ENCODE results near the gene MMP24.

Gene MMP24

DNA sequence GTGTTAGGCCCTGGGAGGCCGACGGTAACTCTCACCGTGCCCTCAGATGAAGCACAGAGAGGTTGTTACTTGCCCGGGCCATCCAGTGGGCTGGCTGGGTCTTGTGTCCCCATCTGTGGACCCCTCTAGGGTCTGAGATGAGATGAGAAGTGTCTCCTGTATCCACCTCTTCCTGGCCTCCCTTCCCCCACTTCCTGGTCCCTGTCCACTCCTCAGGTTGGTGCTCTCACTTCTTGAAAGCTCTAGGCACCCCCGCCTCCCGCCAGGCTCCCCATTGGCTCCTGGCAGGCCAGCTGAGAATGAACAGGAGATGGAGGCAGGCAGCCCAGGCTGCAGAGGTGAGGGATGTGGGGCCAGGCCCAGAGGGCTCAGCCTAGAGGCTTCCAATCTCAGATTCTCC lies 49.9 kb downstream of the MMP24 start:
- in situ Hi-C loops (cut with MboI; ENCODE audit: low sequenced_read_pairs), result no loop called here

DNA sequence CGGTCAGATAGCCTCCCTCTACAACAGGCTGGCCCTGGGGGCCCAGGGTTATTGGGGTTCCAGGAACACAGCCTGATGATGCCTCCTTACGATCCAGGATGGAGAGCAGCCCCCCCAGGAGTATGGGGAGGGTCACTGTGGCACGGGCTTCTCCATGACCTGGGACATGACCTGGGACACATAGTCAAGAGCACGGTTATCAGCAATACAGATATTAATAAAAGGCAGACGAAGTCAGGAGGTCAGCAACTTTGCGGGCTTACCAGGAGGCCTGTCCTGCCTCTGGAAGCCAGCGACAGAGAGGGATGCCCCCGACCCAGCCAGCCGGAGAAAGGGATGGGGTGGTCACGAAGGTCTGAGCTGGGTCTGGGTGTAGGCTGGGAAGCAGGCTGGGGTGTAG lies 50.6 kb downstream of the MMP24 start:
- in situ Hi-C loops (cut with MboI; ENCODE audit: low sequenced_read_pairs), result no loop called here

DNA sequence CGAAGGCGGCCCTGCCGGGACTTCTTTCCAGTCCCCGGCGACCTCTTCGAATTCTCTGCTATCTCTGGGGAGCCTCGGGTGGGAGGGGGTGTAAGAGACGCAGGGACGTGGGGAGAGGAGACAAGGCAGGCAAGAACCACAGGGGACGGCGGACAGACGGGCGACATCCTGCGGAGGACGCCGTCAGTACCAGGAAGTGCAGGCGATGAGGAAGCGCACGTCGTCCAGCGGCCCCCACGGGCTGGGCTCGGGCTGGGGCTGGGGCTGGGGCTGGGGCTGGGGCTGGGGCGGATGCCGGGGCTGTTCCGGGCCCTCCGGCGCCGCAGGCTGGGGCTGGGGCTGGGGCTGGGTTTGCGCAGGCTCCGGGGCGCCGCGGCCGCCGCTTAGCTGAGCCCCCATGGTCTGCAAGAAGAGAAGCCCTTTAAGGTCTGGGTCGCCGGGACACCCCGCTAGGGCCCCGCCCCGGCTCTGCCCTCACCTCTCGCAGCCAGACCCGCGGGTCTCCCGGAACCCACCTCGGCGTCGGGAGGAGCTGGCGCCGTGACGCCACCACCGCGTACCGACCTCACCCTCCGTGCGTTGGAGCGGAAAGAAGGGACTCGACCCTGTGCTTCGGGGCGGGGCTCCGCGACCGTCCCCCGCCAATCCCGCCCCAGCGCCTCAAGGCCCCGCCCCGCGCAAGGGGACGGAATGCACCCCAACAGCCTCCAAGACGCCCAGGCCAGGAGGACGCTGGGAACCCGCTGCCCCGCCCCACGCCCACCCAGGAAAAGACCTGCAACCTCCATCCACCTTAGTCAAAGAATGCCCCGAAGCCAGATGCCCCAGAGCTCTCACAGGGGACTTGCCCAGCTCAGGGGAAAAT lies 51.3 kb downstream of the MMP24 start, which contains the start of gene MMP24OS:
Gene MMP24OS (minus strand): TSS at position 592 of the 865 bp plus-strand sequence. CDS start 193 bp downstream, at position 399.
- in situ Hi-C loops (cut with MboI; ENCODE audit: low sequenced_read_pairs), result no loop called here

DNA sequence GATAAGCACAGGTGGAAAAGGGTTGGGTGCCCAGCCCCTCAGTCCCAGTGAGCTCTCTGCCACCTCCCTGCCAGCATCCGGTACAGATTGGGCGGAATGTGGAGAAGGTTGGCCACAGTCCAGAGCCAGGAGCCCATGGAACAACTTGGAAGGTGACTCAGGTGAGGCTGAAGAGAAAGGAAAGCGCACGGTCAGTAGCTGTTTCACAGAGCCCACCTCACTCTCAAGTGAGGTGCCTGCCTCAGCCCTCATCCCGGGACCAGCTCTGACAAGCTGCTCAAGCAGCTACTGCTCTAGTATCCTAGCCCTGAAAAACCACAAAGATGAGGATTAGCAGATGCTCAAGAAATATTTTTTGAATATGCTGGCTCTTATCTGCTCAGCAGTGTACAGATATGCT lies 52.5 kb downstream of the MMP24 start:
- in situ Hi-C loops (cut with MboI; ENCODE audit: low sequenced_read_pairs), result no loop called here

DNA sequence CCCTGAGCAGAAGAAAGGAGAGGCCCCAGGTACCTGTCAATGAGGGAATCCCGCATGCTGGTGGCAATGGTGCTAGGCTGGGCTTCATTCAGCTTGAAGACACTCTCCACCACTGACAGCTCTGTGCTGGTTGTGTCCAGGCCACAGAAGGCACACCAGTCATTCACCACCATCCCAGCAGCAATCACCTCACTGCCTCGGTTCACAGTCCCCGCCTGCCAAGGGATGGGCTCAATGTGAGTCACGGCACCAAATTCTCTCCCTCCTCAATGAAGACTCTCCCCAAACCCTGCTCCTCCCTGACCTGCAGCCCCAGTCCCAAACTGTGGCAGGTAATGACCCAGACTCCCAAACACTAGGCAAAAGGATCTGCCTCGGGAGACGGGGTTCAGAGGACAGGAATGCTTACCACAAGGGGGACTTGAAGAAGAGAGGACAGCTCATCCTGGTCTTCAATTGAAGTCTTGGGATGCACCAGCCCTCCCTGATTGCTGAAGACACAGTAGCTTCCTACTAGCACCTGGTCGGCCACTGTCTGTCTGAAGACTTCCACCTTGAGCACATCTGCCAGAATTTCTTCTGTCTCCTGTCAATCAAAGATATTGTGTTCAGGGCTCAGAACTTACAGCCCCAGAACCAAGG lies 53.2 kb downstream of the MMP24 start:
- in situ Hi-C loops (cut with MboI; ENCODE audit: low sequenced_read_pairs), result no loop called here

DNA sequence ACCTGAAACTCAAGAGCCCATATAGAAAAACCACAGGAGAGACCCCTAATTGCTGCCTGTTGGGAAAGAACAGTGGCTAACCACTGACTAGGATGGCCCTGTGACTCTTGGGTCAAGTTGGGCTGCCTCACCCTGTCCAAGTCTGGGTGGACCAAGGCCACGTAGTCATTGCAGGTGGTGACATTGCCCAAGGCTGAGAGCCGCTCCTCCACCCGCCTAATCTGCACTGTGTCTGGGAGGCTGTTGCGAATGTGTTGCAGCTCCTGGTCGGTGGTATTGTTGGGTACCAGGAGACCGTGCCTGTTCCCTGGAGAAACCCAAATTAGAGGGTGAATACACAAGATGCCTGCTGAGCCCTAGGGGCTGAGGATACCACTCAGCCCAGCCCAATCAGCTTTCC lies 54.0 kb downstream of the MMP24 start:
- in situ Hi-C loops (cut with MboI; ENCODE audit: low sequenced_read_pairs), result no loop called here

DNA sequence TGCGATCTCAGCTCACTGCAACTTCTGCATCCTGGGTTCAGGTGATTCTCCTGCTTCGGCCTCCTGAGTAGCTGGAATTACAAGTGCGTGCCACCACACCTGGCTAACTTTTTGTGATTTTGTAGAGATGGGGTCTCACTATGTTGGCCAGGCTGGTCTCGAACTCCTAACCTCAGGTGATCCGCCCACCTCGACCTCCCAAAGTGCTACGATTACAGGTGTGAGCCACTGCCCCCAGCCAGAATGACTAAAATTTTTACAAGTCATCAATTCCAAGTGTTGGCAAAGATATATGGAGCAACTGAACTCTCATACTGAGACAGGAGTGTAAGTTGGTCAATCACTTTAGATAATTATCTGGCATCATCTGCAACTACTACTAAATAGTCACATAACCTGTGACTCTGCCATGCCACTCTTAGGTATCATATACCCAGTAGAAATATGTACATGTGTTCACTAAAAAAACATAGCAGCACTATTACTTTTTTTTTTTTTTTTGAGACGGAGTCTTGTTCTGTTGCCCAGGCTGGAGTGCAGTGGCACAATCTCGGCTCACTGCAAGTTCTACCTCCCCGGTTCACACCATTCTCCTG lies 55.1 kb downstream of the MMP24 start:
- in situ Hi-C loops (cut with MboI; ENCODE audit: low sequenced_read_pairs), result no loop called here

DNA sequence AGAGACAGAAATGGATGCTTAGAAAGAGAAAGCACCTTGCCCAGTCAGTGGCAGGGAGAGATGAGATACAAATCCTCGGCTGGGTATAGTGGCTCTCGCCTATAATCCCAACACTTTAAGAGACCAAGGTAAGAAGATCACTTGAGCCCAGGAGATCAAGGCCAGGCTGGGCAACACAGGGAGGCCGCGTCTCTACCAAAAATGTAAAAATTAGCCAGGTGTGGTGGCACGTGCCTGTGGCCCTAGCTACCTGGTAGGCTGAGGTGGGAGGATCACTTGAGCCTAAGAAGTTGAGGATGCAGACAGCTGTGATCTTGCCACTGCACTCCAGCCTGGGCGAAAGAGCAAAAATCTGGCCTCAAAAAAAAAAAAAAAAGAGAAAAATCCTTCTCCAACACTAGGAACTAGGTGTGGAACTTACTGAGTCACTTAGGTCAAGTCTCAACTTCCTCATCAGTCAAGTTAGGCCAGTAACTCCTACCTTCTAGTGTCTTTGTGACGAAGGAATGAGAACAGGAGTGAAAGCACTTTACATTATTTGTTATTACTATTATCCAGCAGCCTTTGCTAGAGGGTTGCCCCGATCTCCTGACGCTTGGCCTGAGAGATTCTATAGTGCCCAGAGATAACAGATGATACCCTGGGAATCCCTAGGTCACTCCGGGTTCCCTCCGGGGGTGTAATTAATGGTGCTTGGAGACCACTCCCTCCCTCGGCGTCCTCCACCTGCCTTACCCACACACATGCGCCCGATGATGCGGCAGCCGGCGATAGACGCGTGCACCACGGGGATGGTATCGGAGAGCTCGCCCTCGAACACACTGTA lies 57.2 kb downstream of the MMP24 start:
- in situ Hi-C loops (cut with MboI; ENCODE audit: low sequenced_read_pairs), result no loop called here

DNA sequence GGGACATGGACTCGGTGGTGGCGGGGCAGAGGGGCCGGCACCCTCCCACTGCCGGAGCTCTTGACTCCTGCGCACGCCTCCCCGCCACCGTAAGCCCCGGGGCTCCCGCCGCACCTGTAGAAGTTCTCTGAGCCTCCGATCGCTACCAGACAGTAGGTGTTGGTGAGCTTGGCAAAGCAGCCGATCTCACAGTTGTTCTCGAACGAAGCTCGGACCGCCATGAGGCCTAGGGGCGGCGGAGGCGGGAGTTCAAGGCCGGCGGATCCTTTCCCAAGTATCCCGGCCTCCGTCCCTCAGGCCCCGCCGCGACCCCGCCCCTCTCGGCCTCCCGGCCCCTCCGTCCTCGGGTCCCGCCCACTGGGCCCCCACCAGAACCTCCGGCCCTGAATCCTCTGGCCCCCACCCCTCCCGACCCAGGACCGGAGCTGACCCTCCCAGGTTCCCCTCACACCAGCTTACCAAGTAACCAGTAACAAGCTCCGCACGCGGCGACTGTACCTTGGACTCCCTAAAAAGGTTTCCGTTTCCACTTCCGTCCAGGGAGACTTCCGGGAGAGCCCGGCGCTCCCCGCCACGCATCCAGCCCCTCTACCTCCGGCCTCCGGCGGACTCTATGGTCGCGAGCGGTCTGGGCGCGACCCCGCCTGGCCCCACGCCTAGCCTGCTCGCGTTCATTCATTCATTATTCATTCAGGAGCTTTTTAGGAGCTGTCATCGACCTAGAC lies 57.9 kb downstream of the MMP24 start, which contains the start of gene EIF6:
Gene EIF6 (minus strand): TSS at position 506 of the 725 bp plus-strand sequence. CDS start 285 bp downstream, at position 221.
- in situ Hi-C loops (cut with MboI; ENCODE audit: low sequenced_read_pairs), result no loop called here

DNA sequence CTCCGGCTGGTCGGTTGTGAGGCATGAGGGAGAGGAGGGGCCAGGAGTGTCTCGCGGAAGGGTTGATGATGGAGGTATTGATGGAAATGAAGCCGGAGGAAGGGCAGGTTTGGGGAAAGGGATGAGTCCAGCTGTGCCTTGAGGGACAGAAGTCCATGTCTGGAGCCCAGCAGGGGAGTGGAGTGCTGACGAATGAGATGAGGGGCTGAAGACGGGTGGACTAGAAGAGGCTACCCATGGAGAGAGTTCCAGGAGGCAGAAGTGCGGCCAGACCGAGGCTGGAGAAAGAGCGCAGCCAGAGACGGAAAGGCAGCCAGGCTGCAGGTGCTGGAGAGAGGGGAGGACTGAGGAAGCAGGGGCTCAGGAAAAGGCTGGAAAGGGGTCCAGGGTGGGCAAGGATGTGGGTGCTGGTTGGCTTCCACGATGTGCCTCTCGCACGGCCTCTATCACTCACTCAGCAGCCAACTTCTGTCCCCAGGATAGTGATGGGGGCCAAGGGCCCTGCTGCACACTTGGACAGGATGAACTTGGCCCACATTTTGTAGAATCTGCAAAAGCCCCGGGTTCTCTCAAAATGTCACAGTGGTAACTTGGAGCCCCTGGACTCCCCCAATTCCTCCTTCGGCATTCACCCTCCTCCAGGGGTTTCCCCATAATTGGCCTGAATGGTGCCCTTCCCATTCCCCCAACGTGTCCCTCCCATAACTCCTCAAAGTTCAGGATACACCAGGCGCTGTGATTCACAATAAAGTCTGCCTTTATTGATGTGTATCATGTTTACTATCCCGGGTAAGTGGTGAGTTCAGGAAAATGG lies 58.7 kb downstream of the MMP24 start:
- in situ Hi-C loops (cut with MboI; ENCODE audit: low sequenced_read_pairs), result no loop called here

DNA sequence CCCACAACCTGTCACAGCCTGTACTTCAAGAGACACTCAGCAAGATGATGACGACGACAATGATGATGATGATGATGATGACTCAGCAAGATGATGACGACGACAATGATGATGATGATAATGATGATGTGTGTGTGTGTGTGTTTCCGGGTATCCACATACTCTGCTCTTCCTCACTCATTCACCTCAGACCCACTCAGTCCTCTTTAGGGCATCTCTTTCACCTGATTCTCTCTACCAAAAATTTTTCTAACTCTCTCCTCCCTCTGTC lies 59.3 kb downstream of the MMP24 start:
- in situ Hi-C loops (cut with MboI; ENCODE audit: low sequenced_read_pairs), result no loop called here

DNA sequence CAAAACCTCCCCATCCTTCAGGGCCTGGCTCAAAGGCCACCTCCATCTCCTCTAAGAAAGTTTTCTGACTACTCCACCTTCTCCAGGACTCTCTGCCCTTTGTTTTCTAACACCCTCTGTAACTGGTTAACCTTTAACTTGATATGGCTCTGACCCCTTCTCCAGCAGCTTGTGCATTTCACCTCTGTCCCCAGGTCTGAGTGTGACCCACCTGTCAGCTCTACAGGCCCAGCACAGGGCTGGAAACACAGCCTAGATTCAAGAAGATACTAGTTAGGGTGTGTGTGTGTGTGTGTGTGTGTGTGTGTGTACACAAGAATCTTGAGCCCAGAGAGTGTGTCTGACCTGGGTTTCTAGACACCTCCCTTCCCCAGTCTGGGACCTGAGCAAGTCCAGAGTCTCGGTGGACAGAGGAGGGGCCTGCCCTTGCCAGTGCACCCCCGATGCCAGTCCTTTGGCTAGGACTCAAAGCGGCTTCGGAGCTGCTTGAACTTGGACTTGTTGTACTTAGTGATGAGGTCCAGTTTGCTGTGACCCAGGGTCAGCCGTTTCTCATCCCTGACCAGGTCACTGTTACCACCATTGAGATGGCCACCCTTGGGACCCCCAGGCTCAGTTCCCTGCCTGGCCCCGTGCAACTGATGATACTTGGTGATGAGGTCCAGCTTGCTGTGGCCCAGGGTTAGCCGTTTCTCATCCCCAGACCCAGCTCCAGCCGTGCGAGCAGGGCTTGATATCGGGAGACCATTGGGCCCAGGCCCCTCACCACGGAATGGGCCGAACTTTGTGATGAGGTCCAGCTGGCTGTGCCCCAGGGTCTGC lies 59.8 kb downstream of the MMP24 start:
- in situ Hi-C loops (cut with MboI; ENCODE audit: low sequenced_read_pairs), result no loop called here

DNA sequence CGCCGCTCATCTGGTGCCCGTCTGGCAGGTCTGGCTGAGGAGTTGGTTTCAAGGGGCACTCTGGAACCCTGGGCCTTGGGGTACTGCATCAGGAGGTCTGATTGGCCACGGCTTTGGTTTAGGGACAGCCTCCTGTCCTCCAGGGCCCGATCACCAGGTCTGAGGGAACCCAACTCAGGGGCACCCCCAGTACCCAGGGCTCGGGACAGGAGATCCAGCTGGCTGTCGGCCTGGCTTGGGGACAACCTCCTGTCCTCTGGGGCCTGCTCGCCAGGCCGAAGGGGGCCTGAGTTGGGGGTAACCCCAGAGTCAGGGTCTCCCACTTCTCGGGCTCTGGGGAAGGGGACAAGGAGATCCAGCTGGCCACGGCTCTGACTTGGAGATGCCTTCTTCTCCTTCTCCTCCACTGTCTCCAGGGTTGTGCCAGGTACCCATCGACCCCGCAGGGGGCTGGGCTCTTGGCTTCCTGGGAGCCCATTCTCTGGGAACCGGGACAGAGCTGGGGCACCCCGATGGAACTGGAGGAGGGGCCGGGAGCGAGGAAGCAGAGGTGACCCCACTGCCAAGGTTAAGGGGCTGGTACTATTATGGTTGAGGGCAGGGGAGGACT lies 60.5 kb downstream of the MMP24 start:
- in situ Hi-C loops (cut with MboI; ENCODE audit: low sequenced_read_pairs), result no loop called here

DNA sequence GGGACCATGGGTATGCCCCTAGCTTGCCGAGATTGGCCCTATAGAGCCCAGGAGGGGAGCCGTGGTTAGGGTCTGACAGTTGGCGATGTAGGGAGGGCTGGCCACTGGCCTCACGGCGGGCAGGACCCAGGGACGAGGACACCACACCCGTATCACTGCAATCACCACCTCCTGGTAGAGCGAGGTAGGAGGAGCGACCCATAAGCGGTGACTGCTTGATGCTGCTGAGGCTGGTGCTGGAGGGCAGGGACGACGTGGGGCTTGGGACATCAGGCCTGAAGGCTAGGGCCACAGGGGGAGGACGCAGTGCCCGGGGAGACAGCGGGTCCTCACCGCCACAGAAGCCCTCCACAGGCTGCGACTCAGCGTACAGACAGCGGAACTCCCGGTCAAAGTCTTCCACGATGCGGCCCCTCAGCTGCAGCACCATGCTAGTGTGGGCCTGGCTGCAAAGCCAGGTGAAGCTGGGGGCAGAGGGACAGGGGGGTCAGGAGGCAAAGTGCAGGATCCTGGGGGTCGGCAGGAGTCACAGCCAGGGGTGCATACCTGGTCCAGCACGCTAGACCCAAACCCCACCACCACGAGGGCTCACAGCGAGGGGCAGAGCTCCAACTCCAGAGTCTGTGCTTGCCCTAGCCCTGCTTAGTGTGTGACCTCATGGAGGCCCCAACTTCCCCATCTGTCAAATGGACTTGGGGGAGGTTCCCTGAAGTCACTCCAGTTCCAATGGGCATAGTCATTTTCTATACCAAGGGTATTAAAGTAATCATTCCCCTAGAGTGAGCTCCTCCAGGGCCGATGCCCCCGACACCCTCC lies 61.2 kb downstream of the MMP24 start:
- in situ Hi-C loops (cut with MboI; ENCODE audit: low sequenced_read_pairs), result no loop called here

DNA sequence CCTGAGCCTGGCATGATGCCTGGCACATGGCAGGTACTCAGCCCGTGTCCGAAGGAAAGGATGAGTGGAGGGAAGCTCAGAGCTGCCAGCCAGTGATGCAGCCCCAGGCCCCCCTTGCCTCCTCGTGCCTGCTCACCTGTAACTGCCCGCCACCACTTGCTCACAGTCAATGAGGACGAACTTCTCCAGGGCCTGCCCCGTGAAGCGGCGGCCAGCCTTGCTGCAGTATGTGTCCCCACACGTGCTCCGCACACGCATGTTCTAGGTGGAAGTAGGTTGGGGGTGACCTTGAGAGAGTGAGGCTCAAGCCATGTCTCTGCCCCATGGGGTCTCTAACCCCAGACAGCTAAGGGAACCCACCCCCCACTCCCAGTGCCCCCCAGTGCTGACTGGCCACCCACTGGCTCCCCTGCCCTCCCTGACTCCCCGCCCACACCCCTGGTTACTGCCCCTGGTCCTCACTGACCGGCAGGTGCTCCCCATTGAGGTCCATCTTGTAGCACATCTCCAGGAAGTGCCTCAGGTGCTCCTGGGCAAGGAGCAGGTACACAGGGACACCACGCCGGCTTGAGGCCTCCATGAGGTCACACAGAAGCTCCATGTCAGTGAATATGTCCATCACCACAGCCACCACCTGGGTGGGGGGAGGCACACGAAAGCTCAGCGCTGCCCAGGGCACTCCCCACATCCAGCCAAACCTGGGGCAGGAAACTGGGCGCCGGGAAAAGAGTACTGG lies 62.0 kb downstream of the MMP24 start:
- in situ Hi-C loops (cut with MboI; ENCODE audit: low sequenced_read_pairs), result no loop called here

DNA sequence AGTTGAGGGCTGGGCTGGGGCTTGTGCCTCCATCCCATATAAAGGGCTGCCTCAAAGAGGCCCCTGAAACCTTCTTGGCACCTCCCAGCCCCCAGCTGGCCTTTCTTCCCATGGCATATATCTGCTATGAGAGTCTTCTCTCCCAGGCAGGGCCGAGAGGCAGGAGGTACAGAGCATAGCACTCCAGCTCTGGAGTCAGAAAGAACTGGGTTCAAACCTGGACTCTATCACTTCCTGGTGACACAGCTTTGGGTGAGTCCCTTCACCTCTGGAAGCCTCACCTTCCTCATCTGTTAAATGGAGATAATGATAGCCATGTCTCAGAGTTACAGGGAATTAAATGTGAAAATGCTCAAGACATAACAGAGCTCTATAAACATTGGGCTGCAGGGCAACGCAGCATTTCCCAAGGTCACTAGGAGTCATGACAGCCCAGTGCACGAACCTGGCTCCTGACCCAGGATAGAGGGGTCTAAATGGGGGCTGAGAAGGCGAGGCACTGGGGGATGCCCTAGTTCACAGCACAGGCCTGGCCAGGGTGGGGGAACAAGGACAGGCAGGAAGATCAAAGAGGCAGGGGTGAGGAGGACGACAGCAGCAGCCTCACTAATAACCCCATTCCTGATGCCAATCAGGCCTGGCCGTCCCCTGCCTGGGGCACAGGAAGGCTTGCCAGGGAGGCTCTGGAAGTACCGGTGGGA lies 63.8 kb downstream of the MMP24 start:
- in situ Hi-C loops (cut with MboI; ENCODE audit: low sequenced_read_pairs), result no loop called here

Measured in HL-60/S4 treated with phorbol 12-myristate 13-acetate at 8.2 ng/mL for 4 days and 3 days (cell line).